Measurements from ENCODE around the gene FKBP6. TPM values are rescaled to one million over a fixed set of nuclear protein-coding genes. Genes with fewer than 3 reads are reported as not detected.
"Not testable (repeated sequence)": the region's sequence is repeated elsewhere in the genome, so short reads cannot be mapped to it uniquely, and the experiment has no call there.

FKBP6 gene
- total RNA-seq, 4 donors from 2014 or later = not detected

GRCh38 chr7:73397521-73398281 lies 69.7 kb downstream of the FKBP6 start:
- no peak for ATAC-seq (ENCODE audit: low FRiP score)
- no peak for TF ChIP-seq CTCF (IDR thresholded peaks at IDR 0.05)
- no peak for DNase-seq (ENCODE audit: low spot score)

GRCh38 chr7:73399185-73400050 lies 71.5 kb downstream of the FKBP6 start:
- ATAC-seq (ENCODE audit: low FRiP score) = not testable (repeated sequence)
- DNase-seq (ENCODE audit: low spot score) = peak; percentile 32

GRCh38 chr7:73404860-73405259 lies 76.9 kb downstream of the FKBP6 start:
- ATAC-seq (ENCODE audit: low FRiP score); DNase-seq (ENCODE audit: low spot score): not testable (repeated sequence)

Small RNAs within 50 kb of the gene (small RNA-seq; reads per million reads assigned to genes)
- gene RF00019 = not detected
- gene RNU6-1080P = not detected

Other genes starting within 250 kb of the FKBP6 start
- not detected for gene SPDYE9, start 242.1 kb upstream of the FKBP6 start, total RNA-seq
- gene NSUN5, start 19.3 kb upstream of the FKBP6 start, total RNA-seq = 10 to 100 TPM; 14.1 to 19.0 (median 16.5) TPM
- under 1 TPM in 2 of 4 donors, not detected in 2; 0.28 to 0.47 TPM for gene TRIM50, start 79 bp upstream of the FKBP6 start, total RNA-seq
- gene FZD9, start 105.6 kb downstream of the FKBP6 start, total RNA-seq = 1 to 10 TPM in 1 of 4 donors, under 1 TPM in 3; 0.65 to 1.1 (median 0.94) TPM
- 10 to 100 TPM; 42.9 to 61.4 (median 54.9) TPM for gene BAZ1B, start 194.1 kb downstream of the FKBP6 start, total RNA-seq
- gene BCL7B, start 229.5 kb downstream of the FKBP6 start, total RNA-seq = 10 to 100 TPM; 51.9 to 91.9 (median 78.3) TPM

Data from omental fat pad (tissue), 4 donors.